NCI-H226 (cell line): ENCODE results near the gene GNG8.

Experiments used
- DNase-seq: peaks from one replicate; pipeline ENCODE4 v3.0.0-alpha.2; 2015

Gene GNG8

DNA sequence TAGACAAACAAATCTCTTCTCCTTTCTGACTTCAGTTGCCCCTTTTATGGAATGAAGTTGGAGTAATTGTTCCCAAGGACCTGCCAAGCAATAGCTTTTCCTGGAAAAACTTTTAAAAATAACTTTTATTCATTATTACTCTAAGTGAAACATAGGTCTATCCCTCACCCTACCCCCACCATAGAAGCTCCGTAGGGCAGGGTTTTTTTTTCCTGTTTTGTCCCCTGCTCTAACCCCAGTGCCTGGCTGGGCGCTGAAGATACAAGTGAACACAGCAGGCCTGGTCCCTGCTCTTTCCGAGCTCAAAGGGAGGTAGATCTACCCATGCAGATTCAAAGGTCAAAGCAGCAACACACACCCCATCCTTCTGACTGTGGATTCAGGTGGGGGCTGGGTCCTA, 8.7 kb upstream of the GNG8 start:
- DNase-seq: no peak

DNA sequence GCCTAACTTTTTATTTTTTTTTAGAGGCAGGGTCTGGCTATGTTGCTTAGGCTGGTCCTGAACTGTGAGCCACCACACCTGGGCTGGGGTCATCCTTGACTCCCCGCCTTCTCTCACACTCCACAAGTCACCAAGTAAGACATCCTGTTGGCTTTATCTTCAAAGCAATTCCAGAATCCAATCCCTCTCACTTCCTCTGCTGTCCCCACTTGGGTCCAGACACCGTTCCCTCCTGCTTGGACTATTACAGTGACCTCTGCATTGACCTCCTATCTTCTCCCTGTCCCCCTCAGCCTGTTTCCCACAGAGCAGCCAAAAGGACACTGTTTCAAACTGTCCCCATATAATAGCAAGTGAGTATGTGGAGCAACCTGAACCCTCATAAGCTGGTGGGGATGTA, 4.7 kb upstream of the GNG8 start:
- DNase-seq: no peak

DNA sequence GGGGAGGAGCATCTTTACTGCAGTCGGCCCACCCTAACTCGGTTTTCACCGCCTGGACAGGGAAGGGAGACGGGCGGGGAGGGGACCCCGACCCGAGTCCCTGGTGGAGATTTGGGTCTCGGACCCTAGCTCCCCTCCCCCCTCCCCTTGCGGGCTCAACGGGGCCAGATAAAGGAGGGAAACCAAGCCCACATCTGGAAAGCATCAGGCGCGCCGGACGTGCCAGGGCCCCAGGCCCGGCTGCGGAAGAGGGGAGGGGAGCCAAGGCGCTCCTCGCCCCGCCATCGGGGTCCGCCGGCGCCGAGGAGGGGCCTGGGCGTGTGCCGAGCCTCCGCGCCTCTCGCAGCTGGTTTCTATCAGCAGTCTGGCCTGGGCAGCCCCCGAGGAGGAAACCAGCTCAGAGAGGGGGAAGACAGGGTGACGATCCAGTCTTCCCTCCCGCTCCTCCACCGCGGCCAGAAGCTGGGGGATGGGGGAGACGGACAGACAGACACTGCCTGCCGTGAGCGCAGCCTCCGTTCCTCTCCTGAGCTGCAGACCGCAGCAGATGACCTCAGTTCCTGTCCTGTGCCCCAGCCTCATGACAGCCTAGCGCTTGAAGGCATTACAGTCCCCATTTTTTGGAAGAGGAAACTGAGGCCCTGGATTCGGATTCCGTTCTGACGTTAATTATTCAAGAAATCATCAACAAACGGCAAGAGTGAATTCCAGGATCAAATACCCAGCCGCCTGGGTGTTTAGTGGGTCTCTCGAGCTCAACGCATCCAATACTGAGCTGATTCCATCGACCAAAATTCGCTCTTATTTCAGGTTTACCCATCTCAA, 3.6 kb upstream of the GNG8 start:
- DNase-seq: peak; percentile 33

DNA sequence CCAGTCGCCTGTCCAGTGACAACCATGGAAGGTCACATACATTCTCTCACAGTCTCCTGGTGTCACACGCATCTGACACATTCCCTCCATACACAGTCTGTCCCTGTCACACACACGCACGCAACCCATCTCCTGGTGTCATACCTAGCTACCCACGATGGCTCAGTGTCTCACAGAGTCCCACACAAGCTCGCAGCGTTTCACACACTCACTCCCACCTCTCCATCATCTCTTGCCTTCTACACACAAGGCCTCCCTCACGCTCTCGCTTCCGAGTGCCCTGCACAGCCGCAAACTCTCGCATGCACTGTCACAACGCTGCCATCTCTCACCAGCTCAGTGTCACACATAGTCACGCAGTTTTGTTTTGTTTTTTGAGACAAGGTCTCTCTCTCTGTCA, 1.2 kb upstream of the GNG8 start:
- DNase-seq: no peak

DNA sequence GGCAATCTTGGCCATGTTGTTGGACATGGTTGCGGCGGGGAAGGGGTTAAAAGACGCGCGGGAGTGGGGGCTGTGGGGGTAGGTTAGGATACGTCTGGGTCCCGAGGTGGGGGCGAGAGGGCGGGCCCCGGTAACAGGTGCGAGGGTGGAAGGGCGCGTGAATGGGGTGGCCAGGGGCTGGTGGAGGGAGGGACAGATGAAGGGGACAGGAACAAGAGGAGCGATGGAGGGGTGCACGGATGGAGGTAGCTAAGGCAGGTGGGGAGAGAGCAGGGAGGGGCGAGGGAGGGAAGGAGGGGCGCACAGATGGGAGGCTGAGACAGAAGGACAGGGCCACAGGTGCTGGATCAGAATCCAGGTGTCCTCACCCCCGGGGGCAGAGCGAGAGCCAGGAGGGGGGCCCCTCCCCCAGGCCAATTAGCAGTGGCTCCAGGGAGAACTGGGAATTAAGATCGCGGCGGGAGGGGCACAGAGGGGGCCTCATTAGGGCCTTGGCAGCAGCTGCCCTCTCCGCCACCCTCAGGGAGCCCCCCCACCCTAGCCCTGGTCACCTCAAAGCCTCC, 1.3 kb downstream of the GNG8 start:
- no peak for DNase-seq

DNA sequence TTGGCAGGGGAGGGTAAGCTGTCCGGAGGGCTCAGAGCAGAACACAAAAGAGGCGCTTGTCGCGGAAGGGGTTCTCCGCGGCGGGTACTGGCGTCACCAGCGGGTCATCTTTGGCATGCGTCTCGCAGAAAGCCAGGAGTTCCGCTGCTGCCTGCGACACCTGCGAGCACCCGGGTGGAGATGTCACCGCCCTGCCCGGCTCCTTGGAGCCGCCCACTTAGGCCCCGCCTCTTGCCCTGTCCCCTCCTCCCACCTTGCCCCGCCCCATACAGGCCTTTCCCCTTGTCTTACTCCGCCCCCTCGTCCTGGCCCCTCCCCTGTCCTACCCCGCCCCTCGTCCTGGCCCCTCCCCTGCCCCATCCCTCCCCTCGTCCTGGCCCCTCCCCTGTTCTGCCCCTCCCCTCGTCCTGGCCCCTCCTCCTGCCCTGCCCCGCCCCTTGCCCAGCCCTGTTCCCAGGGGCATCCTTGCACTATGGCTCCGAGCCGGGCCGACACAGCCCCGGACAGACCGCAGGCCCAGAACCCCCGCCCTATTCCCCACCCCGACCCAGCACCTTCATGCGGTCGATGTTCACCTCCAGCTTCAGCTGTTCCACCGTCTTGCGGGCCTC, 1.9 kb downstream of the GNG8 start:
- DNase-seq: peak; percentile 63

DNA sequence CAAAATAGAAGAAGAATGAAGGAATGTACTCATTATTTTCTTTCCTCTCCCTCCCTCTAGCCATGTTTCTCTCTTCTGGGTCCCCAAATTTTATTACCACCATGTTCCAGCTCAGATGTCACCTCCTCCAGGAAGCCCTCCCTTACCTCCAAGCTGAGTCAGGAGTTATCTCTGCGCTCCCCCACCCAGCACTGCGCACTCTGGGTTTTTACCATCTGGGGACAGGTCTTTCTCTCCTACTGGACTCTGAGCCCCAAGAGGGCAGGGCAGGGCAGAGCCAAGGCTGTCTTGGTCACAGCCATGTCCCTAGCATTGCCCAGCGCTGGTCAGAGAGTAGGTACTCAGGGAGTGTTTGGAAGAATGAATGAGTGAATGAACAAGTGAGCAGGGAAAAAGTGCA, 2.9 kb downstream of the GNG8 start:
- no peak for DNase-seq

DNA sequence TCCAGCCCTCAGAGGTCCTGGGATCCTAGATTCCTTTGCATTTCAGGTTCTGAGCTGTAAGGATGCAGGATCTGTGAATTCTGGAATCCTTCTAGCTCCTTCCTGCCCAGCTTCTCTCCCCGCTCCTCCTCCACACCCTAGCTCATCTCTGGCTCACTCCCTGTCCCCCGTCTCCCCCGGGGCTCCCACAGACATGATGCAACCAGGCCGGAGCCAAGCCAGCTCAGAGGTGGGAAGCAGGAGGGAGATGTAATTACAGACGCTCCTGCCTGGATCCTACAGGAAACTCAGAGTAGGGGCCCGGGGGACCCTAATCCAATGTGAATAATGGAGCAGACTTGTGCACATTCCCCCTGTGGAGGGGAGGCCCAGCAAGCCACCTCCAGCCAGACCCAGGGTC, 4.5 kb downstream of the GNG8 start:
- DNase-seq: peak; percentile 84

DNA sequence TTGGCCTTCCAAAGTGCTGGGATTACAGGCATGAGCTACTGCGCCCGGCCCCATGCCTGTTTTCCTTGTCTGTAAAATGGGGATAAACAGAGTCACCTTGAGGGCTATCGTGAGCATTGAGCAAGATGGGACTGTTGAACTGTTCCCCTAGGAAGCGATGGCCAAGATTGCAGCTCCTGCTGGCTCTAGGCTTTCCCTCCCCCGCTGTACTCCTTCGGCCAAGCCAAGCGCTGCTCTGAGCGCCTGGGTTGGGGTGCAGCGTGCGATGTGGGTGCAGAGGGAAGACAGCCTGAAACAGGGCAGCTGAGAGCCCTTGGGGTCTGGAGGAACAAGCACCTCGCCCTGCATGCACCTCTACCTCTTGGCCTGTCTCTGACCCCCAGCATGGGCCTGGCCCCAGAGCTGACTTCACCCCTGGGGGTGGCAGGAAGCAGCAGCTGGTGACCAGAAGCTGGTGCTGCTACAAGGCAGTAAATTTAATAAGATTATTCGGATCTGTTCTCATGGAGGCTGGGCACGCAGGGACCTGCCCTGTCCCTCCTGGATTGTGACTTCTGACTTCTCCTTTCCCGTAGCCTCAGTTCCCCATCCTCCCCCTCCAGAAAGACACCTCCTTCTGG, 5.3 kb downstream of the GNG8 start:
- DNase-seq: no peak

DNA sequence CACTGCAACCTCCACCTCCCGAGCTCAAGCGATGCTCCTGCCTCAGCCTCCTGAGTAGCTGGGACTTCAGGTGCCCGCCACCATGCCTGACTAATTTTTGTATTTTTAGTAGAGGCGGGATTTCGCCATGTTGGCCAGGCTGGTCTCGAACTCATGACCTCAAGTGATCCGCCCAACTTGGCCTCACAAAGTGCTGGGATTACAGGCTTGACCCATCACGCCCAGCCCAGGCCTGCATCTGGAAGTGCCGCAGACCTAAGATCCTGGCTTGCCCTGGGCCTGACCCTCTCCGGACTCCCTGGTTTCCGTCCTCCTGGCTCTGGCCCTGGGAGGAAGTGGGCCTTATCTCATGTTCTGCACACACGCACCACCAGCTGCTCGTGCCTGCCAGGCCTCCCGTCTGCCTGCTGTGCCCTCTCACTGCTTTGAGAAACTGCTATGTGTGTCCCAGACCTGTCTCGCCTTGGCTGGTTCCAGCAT, 6.4 kb downstream of the GNG8 start:
- DNase-seq: peak; percentile 74

DNA sequence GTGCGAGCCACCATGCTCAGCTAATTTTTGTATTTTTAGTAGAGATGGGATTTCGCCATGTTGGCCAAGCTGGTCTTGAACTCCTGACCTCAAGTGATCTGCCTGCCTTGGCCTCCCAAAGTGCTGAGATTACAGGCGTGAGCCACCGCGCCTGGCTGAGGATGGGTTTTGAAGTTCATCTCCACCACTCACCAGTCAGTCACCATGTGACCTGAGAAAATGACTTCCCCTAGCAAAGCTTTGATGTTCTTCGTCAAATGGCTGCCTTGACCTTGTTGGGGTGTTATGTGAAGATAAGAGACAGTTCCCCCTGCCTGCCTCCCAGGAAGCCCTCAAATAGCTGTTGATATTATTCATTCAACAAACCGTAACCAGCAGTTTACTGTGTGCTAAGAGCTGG, 7.0 kb downstream of the GNG8 start:
- peak; percentile 1 for DNase-seq

DNA sequence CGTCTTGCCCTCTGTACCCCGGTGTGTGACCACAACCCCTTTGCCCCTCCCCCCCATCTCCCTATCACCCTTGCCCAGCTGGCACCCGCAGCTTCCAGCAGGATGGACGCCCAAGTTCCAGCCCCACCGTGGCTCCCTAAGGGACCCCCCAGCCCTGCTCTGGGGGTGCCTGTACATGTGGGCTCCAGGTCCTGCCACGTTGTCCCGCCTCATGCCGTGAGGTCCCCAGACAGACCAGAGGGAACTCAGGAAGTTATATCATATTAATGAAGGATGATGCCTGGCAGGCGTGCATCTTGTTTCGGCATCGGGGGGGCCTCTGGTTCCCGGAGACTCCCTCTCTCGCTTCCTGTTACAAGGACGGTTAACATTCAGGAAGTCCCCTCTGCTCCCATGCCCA, 9.6 kb downstream of the GNG8 start:
- DNase-seq: no peak

DNA sequence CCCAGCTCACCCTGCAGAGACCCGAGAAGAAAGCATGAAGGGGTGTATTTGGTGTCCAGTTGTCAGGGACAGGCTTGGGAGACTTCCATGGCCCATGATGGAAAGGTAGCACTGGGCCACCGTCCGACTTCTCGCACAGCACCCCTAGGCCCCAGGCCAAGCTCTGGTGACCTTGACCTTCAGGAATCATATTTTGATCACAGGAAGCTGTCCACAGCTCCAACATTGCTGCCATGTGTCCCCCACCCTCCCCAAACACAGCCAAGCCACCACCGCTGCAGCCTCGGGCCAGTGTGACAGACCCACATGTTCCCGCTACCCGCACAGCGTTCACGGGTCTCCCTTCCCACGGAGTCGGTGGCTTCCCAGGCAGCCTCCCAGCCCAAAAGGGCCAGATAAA, 10.3 kb downstream of the GNG8 start:
- DNase-seq: no peak

DNA sequence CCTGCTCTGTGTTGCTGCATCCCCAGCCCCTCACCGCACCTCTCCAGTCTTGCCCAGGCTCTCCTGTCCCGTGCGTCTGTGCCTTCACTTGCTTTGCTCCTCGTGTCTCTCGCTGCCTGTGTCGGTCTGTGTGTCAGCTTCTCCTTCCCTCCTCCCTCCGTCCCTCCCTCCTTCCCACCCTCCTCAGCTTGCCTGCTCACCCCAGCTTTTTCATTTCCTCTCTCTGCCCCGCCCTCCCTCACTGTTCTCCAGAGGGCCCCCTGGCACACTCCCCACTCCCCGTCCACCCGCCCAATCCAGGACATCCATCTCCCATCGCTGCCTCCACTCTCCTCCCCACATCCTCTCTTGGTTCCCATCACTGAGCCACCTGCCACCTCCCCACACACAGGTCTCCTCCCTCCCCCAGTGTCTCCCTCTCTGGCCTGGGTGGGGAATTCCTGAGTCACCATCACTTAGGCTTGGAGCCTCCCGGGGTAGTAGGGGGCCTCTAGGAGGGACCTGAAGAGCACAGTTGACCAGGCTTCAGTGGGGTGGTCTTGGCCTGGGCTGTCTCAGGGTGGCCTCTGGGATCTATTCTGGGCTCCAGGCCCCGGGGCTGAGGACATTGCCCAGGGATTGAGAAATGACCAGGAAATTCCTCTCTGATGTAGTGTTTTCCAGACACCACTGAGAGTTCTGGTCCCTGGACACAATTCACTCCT, 10.9 kb downstream of the GNG8 start, which contains the start of gene PTGIR:
TSS of gene PTGIR (minus strand) at position 132 of the 704 bp plus-strand sequence. CDS start 864 bp downstream, outside the sequence.
- DNase-seq: peak; percentile 77

DNA sequence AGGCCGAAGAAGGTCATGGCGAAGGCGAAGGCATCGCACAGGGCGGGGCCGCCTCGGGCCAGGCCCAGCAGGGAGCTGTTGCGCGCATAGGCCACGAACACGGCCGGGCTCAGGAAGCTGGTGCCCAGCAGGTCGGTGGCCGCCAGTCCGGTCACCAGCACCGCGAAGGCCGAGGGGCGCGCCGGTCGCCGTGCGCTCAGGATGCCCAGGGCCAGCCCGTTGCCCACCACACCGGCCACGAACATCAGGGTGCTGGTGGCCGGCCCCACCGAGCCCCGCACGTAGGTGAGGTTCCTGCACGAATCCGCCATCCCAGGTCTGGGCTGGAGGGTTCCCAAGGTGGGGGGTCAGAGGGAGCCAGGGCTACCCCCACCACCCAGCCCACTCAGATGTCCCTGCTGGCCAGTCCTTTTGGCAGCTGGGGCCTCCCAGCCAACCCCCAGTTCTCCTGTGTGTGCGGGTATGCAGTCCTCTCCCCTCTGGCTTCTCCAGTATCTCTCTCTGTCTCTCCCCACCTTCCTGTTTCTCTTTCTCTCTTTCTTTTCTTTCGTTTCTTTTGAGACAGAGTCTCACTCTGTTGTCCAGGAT, 12.0 kb downstream of the GNG8 start:
- DNase-seq: peak; percentile 0

DNA sequence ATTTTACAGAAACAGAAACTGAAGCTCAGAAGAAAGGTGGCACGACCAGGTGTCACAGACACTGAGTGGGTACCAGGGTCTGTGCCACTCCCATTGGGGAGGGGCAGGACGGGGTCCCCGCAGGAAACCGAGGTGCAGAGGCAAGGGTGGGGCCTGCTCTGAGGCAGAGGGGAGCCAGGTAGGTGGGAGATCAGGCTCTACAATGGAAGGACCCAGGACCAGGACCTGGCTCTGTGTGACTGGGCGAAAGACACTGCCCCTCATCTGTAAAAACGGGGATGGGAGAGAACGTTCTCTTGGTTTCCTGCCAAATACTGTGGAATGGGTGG, 13.9 kb downstream of the GNG8 start:
- peak; percentile 1 for DNase-seq

DNA sequence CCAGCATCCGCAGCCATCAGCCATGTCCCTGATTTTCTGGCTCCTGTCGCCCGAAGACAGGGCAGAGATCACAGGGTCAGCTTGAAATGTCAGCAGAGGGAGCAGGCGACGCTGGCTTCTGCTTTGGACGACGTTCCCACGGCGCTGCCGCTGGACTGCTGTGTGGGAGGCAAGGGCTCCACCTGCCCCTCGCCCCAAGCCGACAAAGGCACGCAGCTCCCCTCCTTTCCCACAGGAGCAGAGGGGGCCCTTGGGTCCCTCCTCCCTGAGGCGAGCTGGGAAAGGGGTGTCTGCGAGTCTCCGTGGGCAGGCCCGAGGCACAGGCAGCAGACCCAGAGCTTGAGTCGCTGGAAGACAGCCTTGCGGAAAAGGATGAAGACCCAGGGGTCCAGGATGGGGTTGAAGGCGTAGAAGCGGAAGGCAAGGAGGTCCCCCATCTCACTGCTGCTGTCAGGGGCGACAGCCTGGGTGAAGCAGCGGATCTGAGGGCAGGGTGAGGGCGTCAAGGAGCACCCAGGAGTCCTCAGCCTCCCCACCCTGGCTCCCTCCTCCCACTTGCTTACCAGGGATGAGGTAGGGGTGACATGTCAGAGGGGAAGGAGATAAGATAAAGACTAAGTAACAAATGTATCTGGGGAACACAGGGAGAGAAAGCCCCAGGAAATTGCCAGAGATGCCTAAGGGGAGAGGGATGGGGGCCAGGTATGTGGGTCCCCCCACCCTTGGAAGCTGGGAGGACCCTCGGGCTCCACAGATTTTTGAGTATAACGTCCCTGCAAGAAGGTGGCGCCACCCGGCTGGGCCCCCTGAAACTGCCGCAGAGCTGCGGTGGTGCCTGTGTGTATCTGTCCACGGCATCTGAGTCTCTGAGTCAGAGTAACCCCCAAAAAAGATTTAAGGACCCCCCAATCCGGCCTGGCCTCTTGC, 14.5 kb downstream of the GNG8 start:
- no peak for DNase-seq

DNA sequence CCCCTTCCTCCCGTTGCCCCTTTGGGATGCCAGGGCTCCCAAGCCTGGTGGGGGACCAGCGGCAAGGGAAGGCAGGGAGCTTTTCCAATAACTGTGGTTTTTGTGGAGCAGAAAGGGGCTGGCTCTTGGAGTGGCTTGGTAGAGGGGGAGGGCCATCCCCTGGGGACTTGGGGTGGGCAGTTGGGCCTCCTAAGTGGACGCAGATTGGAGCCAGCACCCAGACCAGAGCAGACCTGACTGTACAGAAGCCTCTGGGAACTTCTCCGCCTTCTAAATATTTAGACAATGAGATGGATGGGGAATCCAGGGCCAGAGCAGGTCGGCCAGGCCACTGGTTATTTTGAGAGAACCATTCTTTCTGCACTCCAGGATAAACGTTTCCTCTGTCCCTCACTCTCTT, 15.3 kb downstream of the GNG8 start:
- DNase-seq: no peak

DNA sequence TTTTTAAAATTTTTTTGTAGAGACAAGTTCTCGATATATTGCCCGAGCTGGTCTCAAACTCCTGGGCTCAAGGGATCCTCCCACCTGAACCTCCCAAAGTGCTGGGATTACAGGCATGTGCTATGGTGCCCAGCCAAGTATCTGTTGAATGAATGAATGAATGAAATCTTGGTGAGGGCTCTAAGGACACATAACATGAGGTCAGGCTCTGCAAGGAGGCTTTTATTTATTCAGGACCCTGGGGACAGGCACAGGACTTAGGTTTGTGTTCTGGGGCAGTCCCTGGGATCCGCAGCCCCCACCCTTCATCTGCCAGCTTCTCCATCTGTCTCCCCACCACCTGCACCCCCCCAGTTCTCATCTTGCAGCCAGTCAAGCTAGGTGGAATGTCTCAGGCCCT, 15.7 kb downstream of the GNG8 start:
- no peak for DNase-seq

DNA sequence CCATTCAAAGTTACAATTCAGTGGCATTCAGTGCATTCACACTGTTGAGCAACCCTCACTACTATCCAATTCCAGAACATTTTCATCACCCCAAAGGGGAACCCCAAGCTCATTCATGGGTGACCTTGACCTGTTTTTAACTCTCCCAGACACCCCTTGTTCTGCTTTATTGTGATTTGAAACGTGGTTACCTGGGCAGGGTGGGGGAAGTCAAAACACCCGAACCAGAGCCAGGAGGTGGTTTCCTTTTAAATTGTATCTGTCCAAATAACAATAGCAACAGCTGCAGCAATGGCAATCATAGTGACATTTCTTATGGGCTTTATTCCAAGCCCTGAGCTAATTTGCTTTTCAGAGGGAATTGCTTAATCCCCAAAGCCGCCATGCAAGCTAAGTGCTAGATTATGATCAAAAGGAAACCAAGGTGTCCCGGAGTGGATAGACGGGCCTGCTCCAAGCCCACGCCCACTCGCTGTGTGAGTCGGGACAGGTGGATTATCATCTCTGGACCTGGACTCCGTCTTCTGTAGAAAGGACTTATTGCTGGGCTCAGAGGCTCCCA, 17.3 kb downstream of the GNG8 start:
- DNase-seq: no peak

DNA sequence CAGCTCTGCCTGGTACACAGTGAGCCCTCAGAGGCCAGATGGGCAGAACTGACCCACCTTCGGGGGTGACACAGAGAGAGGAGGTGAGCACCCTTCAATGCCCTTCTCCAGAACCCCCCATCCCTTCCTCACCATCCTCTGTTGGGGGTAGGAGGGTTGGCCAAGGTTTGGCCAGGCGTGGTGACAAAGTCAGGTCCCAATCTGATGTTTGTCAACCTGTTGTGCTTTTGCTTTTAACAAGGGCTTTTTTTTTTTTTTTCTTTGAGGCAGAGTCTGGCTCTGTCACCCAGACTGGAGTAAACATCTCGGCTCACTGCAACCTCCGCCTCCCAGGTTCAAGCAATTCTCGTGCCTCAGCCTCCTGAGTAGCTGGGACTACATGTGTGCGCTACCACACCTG, 18.4 kb downstream of the GNG8 start:
- DNase-seq: no peak
